Natural killer cell treated with Interleukin-12 subunit alpha and Interleukin-12 subunit beta and Interleukin-15 and Interleukin-18, amount 100 ng/mL, for 72 hours (primary cell): Measurements from ENCODE around the gene DDX49. TPM values are rescaled to one million over a fixed set of nuclear protein-coding genes. Genes with fewer than 3 reads are reported as not detected.

Source experiments
- ATAC-seq, 2 donors: fragments of 150-1000 bp; cut with Tn5 transposase in 1 of 2; sonication (Bioruptor Pico), chemical (Tn5 transposase) in 1 of 2; 2 replicates each; pipeline ENCODE4 v1.10.0; 2021
- DNase-seq: peaks from one replicate; pipeline ENCODE4 v3.0.0; 2022; ENCODE audit warnings: low spot score
- H3K27ac Mint-ChIP-seq, 2 donors: 1 replicate in 1 of 2; 2 replicates in 1 of 2; pipeline ENCODE4 v1.8.0; 2022; ENCODE audit warnings: mixed read lengths in 2 of 2, mild to moderate bottlenecking in 1 of 2, moderate library complexity in 1 of 2
- H3K27me3 Mint-ChIP-seq, 2 donors: 1 replicate in 1 of 2; 2 replicates in 1 of 2; pipeline ENCODE4 v1.8.0; 2022; ENCODE audit warnings: mixed read lengths in 2 of 2
- H3K36me3 Mint-ChIP-seq: one replicate; pipeline ENCODE4 v1.8.0; 2022; ENCODE audit warnings: mixed read lengths
- H3K4me1 Mint-ChIP-seq, 2 donors: 1 replicate in 1 of 2; 2 replicates in 1 of 2; pipeline ENCODE4 v1.8.0; 2022; ENCODE audit warnings: low read depth in 2 of 2, mixed read lengths in 2 of 2, mild to moderate bottlenecking in 1 of 2
- H3K4me3 Mint-ChIP-seq: one replicate; pipeline ENCODE4 v1.8.0; 2022; ENCODE audit warnings: mixed read lengths
- H3K9me3 Mint-ChIP-seq: 2 replicates; pipeline ENCODE4 v1.8.0; 2022; ENCODE audit warnings: mixed read lengths
- total RNA-seq, 2 donors: library from RNA; stranded (reverse); gene quantifications; one replicate each; pipeline ENCODE4 v1.2.3, GENCODE V29; 2022

Gene DDX49, protein sequence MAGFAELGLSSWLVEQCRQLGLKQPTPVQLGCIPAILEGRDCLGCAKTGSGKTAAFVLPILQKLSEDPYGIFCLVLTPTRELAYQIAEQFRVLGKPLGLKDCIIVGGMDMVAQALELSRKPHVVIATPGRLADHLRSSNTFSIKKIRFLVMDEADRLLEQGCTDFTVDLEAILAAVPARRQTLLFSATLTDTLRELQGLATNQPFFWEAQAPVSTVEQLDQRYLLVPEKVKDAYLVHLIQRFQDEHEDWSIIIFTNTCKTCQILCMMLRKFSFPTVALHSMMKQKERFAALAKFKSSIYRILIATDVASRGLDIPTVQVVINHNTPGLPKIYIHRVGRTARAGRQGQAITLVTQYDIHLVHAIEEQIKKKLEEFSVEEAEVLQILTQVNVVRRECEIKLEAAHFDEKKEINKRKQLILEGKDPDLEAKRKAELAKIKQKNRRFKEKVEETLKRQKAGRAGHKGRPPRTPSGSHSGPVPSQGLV
- total RNA-seq: 100 to 1,000 TPM in 1 of 2 donors, 10 to 100 TPM in 1; 72.7 to 119 TPM

- no peaks in the 10 kb centered on the region for H3K27me3 Mint-ChIP-seq
- H3K9me3 Mint-ChIP-seq: no peaks in the 10 kb centered on the region
- no peaks in the 10 kb centered on the region for H3K36me3 Mint-ChIP-seq
- ATAC-seq: peak; percentile 98 to 99
- H3K4me1 Mint-ChIP-seq: peaks cover 27 to 34% of the 10 kb centered on the region in 2 donors
- DNase-seq: peak; percentile 99
- peak within 1 kb of the TSS; percentile 98 for H3K4me3 Mint-ChIP-seq
- peak within 1 kb of the TSS; percentile 91 to 92 for H3K27ac Mint-ChIP-seq
These were observed at the start of gene DDX49, which contains the start of gene COPE for GRCh38 chr19:18919086-18919899. TSS of gene DDX49 (plus strand) at chr19:18919715. CDS start at chr19:18919742, 27 bp downstream. TSS of gene COPE (minus strand) at chr19:18919387. CDS start at chr19:18919348, 39 bp downstream.

DNA sequence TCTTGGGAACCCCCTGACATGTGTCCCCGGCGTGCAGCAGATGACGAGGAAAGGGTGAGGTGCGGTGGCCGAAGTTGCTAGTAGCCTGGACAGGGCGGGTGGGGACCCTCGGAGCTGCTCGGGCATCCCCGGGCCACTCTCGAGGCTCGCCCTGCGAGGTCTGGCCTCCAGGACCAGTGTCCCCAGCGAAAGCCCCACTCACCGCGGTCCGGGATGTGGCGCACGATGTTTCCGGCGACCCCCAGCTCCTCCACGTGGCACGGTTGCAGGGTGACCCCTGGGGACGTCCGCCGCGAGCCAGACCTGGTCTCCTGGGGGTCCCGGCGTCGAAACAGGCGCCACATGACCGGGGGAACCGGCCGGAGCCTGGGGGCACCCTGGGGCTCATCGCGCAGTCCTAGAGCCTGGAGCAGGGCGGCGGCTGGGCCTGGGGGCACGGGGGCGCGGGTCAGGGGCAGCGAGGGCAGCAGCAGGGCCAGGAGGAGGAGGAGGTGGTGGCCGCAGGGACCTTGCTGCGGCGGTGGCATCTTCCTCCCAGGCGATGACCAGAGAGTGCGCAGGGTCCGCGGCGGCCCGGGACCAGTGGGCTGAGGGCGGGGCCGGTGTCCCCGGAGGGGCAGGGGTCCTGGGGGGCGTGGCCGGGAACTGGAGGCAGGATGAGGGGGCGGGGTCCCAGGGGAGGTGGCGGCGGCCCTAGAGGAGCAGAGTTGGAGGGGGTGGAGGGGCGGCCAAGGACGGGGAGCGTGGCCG, 49.6 kb upstream of the DDX49 start:
- peaks cover 0 to 10% of the 10 kb centered on the region in 2 donors for H3K27me3 Mint-ChIP-seq
- no peaks in the 10 kb centered on the region for H3K36me3 Mint-ChIP-seq
- no peak overlapping the region for H3K4me3 Mint-ChIP-seq
- no peak overlapping the region for H3K27ac Mint-ChIP-seq
- H3K9me3 Mint-ChIP-seq: no peaks in the 10 kb centered on the region
- no peak for DNase-seq
- peak in 1 of 2 donors; percentile 13 for ATAC-seq
- peaks cover 5 to 8% of the 10 kb centered on the region in 2 donors for H3K4me1 Mint-ChIP-seq

GRCh38 chr19:18870531-18871172, 48.9 kb upstream of the DDX49 start:
- H3K27me3 Mint-ChIP-seq: peaks cover 0 to 10% of the 10 kb centered on the region in 2 donors
- no peaks in the 10 kb centered on the region for H3K36me3 Mint-ChIP-seq
- peak overlapping the region in 1 of 2 donors; percentile 78 for H3K27ac Mint-ChIP-seq
- peaks cover 5 to 8% of the 10 kb centered on the region in 2 donors for H3K4me1 Mint-ChIP-seq
- DNase-seq (no peak), ATAC-seq (no peak)
- no peaks in the 10 kb centered on the region for H3K9me3 Mint-ChIP-seq
- H3K4me3 Mint-ChIP-seq: peak overlapping the region; percentile 26

DNA sequence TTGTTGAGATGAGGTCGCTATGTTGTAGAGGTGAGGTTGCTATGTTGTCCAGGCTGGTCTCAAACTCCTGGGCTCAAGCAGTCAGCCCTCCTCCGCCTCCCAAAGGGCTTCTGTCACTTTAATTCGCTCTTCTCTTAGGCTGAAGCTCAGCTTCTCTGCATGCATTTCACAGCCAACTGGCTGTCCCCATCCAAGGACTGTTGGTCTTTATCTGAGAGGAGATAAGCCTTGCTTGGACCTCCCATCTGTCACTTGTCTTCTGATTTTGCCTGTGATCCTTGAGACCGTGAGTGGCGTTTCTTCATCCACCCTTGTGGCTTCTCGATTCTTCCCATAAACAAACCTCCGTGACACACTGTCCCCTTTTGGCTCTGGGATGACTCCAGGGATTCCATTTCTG, 48.0 kb upstream of the DDX49 start:
- peaks cover 5 to 8% of the 10 kb centered on the region in 2 donors for H3K4me1 Mint-ChIP-seq
- H3K4me3 Mint-ChIP-seq: no peak overlapping the region
- H3K27ac Mint-ChIP-seq: no peak overlapping the region

DNA sequence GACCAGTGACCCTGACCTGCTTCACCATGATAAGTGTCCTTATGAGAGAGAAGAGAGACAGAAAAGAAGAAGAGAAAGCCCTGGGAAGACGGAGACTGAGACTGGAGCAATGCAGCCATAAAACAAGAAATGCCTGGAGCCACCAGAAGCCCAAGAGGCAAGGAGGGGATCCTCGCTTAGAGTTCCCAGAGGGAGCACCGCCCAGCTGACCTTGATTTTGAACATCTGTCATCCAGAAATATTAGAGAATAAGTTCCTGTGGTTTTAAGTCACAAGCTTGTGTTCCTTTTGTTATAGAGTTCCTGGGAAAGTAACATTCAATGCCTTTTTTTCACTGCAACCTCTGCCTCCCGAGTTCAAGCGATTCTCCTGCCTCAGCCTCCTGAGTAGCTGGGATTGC, 43.8 kb upstream of the DDX49 start:
- H3K27me3 Mint-ChIP-seq: peaks cover 0 to 10% of the 10 kb centered on the region in 2 donors
- no peaks in the 10 kb centered on the region for H3K9me3 Mint-ChIP-seq
- ATAC-seq (no peak), DNase-seq (no peak)
- H3K27ac Mint-ChIP-seq: no peak overlapping the region
- H3K4me1 Mint-ChIP-seq: peaks cover 5 to 7% of the 10 kb centered on the region in 2 donors
- no peaks in the 10 kb centered on the region for H3K36me3 Mint-ChIP-seq
- no peak overlapping the region for H3K4me3 Mint-ChIP-seq

More for the DNA sequence above, 48.0 kb upstream of the DDX49 start:
- Mint-ChIP-seq H3K27me3 (peaks cover 0 to 10% of the 10 kb centered on the region in 2 donors), H3K9me3 (no peaks in the 10 kb centered on the region), H3K36me3 (no peaks in the 10 kb centered on the region)
- ATAC-seq: no peak
- no peak for DNase-seq

GRCh38 chr19:18876865-18877264, 42.6 kb upstream of the DDX49 start:
- Mint-ChIP-seq H3K9me3 (no peaks in the 10 kb centered on the region), H3K36me3 (no peaks in the 10 kb centered on the region), H3K27ac (no peak overlapping the region), H3K4me3 (no peak overlapping the region), H3K4me1 (no peaks in the 10 kb centered on the region), H3K27me3 (peaks cover 0 to 3% of the 10 kb centered on the region in 2 donors)
- DNase-seq (no peak), ATAC-seq (peak in 1 of 2 donors; percentile 4)

GRCh38 chr19:18878058-18878797, 41.3 kb upstream of the DDX49 start:
- H3K9me3 Mint-ChIP-seq: no peaks in the 10 kb centered on the region
- DNase-seq (no peak), ATAC-seq (peak in 1 of 2 donors; percentile 3)
- no peak overlapping the region for H3K27ac Mint-ChIP-seq
- H3K4me1 Mint-ChIP-seq: no peaks in the 10 kb centered on the region
- no peaks in the 10 kb centered on the region for H3K27me3 Mint-ChIP-seq
- no peak overlapping the region for H3K4me3 Mint-ChIP-seq
- no peaks in the 10 kb centered on the region for H3K36me3 Mint-ChIP-seq

- Mint-ChIP-seq H3K4me3 (no peak overlapping the region), H3K27me3 (no peaks in the 10 kb centered on the region)
- ATAC-seq: peak; percentile 2 to 13
These were observed 40.5 kb upstream of the DDX49 start for GRCh38 chr19:18878858-18879578.

GRCh38 chr19:18879579-18880373, 39.7 kb upstream of the DDX49 start:
- Mint-ChIP-seq H3K4me1 (no peaks in the 10 kb centered on the region), H3K27ac (no peak overlapping the region), H3K9me3 (no peaks in the 10 kb centered on the region), H3K27me3 (no peaks in the 10 kb centered on the region), H3K4me3 (no peak overlapping the region), H3K36me3 (no peaks in the 10 kb centered on the region)
- DNase-seq: no peak
- ATAC-seq: peak; percentile 50 to 68

More at GRCh38 chr19:18878858-18879578, 40.5 kb upstream of the DDX49 start:
- Mint-ChIP-seq H3K27ac (no peak overlapping the region), H3K36me3 (no peaks in the 10 kb centered on the region), H3K4me1 (no peaks in the 10 kb centered on the region), H3K9me3 (no peaks in the 10 kb centered on the region)
- DNase-seq: no peak

DNA sequence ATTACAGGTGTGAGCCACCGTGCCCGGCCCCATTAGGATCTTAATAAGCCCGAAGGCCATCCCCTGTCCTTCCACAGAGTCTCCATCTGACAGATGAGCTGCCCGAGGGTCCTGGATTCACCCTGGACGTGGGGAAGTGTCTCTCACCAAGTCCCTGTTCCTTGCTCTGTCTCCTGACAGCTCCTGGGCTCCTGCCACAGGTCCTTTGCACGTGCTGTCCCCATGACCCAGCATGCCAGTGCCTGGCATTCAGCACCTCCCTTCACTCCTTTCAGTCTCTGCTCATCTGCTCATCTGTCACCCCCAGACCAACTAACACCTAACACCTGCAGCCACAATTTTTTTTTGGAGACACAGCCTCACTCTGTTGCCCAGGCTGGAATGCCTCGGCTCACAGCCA, 38.0 kb upstream of the DDX49 start:
- no peak for ATAC-seq
- H3K27me3 Mint-ChIP-seq: no peaks in the 10 kb centered on the region
- no peak overlapping the region for H3K27ac Mint-ChIP-seq
- no peak for DNase-seq
- no peaks in the 10 kb centered on the region for H3K36me3 Mint-ChIP-seq
- no peaks in the 10 kb centered on the region for H3K9me3 Mint-ChIP-seq
- H3K4me1 Mint-ChIP-seq: no peaks in the 10 kb centered on the region
- H3K4me3 Mint-ChIP-seq: no peak overlapping the region

- no peaks in the 10 kb centered on the region for H3K36me3 Mint-ChIP-seq
- no peak overlapping the region for H3K27ac Mint-ChIP-seq
- DNase-seq: no peak
- H3K9me3 Mint-ChIP-seq: no peaks in the 10 kb centered on the region
- no peak overlapping the region for H3K4me3 Mint-ChIP-seq
- ATAC-seq: no peak
- peaks cover 0 to 3% of the 10 kb centered on the region in 2 donors for H3K4me1 Mint-ChIP-seq
- H3K27me3 Mint-ChIP-seq: peaks cover 0 to 4% of the 10 kb centered on the region in 2 donors
These were observed 35.8 kb upstream of the DDX49 start for GRCh38 chr19:18883526-18884304.
